Hepatic stellate cell (primary cell): Measurements from ENCODE around the gene WDTC1.

Source experiments
- DNase-seq: peaks from one replicate; pipeline ENCODE4 v3.0.0; 2011; ENCODE audit warnings: low spot score

The WDTC1 gene

GRCh38 chr1:27301582-27302199 lies 67.3 kb downstream of the WDTC1 start:
- no peak for DNase-seq

DNA sequence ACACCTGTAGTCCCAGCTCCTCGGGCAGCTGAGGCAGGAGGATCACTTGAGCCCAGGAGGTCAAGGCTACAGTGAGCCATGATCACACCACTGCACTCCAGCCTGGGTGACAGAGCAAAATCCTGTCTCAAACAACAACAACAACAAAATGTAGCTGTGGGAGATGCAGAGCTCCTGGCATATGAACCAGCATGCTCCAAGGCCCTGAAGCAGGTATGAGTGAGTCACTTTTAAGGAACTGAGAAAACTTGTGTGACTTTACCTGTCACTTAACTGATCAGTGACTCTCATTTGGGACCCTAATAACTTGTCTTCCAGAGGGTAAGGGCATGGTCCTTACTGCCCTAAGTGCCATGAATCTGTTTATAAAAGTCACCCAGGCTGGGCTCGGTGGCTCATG lies 68.2 kb downstream of the WDTC1 start:
- no peak for DNase-seq

- no peak for DNase-seq
Observed at GRCh38 chr1:27303509-27303908, 69.1 kb downstream of the WDTC1 start.

DNA sequence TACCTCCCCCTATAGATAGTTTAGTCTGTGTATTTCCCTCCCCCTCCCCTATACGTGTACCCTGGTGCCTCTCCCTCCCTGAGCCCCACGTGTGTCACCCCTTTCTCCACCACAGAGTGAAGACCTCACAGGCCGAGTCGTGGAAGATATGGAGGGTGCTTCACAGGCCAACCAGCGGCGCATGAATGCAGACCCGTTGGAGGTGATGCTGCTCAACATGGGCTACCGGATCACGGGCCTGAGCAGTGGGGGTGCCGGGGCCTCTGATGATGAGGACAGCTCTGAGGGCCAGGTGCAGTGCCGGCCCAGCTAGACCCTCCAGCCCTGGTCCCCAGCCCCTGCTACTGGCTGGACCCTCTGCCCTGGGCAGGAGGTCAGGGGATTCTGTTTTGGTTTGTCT lies 71.6 kb downstream of the WDTC1 start:
- no peak for DNase-seq

- no peak for DNase-seq
Observed at GRCh38 chr1:27306892-27307761, 72.7 kb downstream of the WDTC1 start.

DNA sequence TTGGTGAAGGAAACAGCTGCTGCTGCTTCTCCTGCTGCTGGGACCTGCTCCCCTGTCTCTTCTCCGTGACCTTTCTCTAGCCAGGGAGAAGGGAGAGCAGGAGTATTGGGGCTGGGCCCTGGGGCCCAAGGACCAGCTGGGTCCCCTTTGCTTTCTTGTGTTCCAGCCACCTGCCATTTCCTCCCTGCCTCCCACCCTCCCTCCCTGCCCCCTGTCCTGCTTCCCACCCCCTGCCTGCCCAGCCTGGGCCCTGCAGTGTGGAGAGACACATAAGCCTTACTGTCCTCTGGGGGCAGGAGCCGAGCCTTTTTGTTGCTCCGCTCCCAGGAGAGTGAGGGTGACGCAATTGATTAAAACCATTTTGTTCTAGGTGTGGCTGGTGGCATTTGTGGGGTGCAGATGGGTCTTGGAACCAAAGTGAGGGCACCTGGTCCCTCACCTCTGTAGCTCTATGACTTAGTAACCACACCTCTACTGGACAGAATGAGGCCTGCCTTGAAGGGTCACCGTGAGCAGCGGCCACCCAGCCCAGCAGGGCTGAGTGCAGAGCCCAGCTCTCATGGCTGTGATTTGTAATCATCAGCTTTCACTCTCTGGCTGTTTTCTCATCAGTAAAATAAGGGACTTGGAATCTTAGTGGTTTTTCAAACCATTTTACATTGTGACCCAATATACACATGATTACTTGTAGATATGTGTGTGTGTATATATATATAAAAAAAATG lies 73.6 kb downstream of the WDTC1 start:
- no peak for DNase-seq

DNA sequence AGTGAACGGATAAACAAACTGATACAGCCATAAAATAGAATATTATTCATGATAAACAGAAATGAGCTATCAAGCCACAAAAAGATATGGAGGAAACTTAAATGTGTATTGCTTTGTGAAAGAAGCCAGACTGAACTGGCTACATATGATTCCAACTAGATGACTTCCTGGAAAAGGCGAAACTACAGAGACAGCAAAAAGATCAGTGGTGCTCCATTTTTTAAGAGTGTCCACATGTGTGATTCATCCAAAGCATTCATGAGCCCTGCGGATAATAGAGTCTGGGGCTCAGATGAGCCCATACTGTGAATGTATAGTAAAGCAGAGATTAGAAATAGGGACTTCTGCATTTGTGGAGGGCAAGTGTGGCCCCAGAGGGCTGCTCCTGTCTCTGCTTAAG lies 79.7 kb downstream of the WDTC1 start:
- no peak for DNase-seq

DNA sequence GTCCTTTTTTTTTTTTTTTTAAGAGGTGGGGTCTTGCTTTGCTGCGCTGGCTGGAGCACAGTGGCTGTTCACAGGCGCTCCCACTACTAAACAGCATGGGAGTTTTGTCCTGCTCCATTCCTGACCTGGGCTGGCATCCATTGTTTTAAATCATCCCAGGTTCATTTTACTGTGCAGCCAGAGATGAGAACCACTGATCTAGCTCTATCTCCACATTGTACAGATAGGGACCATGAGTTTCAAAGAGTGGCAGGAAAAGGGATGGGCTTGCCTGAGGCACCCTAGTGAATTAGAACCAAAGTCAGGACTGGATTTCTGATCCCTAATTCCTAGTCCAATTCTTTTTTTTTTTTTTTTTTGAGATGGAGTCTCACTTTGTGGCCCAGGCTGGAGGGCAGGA lies 80.3 kb downstream of the WDTC1 start:
- no peak for DNase-seq

DNA sequence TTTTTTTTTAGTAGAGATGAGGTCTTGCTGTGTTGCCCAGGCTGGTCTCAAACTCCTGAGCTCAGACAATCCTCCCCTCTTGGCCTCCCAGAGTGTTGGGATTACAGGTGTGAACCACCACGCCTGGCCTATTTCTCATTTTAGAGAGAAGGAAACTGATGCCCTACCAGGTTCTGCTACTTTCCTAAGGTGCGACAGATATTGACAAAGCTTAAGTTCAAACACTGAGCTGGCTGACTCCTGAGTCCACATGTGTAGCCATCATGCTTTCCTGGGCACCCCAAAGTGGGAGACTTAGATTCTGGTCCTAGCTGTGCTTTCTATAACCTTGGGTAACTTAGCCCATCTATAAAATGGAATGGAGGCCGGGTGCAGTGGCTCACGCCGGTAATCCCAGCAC lies 82.4 kb downstream of the WDTC1 start:
- no peak for DNase-seq

DNA sequence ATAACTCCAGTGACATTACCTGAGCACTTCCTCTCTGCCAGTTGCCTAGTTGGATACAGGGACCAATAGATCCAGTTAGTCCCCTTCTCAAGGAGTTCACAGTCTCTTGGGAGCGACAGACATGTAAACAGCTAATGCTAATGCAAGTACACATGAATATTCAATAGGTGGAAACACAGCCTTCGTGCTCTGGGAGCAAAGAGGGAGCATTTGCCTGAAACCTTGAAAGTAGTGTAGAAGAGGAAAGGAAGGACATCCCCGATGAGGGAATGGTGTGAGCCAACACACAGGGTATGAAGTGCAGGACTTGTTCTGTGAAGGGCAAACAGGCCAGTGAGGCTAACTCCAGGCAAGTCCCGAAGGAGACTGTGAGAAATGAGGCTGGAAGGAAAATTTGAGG lies 83.7 kb downstream of the WDTC1 start:
- no peak for DNase-seq

GRCh38 chr1:27318596-27318995 lies 84.2 kb downstream of the WDTC1 start:
- no peak for DNase-seq

GRCh38 chr1:27321813-27322568 lies 87.6 kb downstream of the WDTC1 start, which contains the start of gene TMEM222:
TMEM222 (plus strand) TSS chr1:27322163; CDS start chr1:27322198, 35 bp downstream.
- peak; percentile 98 for DNase-seq

GRCh38 chr1:27322569-27323240 lies 88.3 kb downstream of the WDTC1 start:
- no peak for DNase-seq

GRCh38 chr1:27325286-27325685 lies 90.9 kb downstream of the WDTC1 start:
- no peak for DNase-seq

GRCh38 chr1:27327964-27328363 lies 93.5 kb downstream of the WDTC1 start:
- no peak for DNase-seq

DNA sequence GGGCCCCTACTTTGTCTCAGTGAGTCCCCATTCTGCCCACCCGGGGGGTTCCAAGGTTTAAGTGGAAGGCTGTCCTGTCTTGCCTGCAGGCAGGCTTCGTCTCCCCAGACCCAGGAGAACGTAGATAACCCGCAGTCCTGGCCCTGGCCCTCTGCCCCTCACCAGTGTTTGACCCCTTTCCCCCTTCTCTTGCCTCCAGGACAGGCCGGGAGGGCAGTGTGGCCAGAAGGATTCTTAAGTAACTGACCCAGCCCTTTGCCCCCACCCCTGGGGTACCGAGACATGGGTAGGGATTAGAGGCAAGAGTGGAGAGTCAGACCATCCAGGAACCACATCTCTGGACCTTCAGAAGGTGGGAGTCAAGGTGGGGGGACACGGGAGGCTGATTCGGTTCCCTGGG lies 96.4 kb downstream of the WDTC1 start:
- DNase-seq: no peak

DNA sequence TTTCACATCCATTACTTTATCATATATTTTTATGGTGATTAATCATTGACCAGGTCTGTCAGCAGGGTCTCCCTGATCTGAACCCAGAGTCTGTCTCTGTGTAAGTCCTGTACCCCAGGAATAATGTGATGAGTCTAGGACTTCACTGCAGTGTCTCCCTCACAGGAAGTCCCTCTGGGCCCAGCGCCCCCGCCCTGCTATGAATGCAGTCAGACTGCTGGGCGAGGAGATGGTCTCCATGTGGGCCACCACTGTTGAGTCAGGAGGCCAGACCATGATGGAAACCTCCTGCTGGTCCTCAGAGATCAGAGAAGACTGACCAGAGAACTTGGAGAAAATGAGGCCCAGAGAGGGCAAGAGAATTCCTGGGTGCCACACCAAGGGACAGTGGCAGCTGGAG lies 97.0 kb downstream of the WDTC1 start:
- no peak for DNase-seq

GRCh38 chr1:27331922-27332321 lies 97.5 kb downstream of the WDTC1 start:
- DNase-seq: no peak

GRCh38 chr1:27332536-27333281 lies 98.3 kb downstream of the WDTC1 start:
- DNase-seq: peak; percentile 82

- DNase-seq: no peak
Observed at GRCh38 chr1:27333717-27334279, 99.4 kb downstream of the WDTC1 start.
